CD4-positive, CD25-positive, alpha-beta regulatory T cell (primary cell): Measurements from ENCODE around the gene HSD3B7. TPM values are rescaled to one million over a fixed set of nuclear protein-coding genes. Genes with fewer than 3 reads are reported as not detected.

Experiments used
- ATAC-seq, 2 donors: fragments of 150-1000 bp; cut with Tn5 transposase; one replicate each; pipeline ENCODE4 v1.10.0; 2021; ENCODE audit warnings: low read depth in 2 of 2, moderate number of reproducible peaks in 2 of 2, moderate library complexity in 1 of 2
- DNase-seq, 3 donors: peaks; one replicate each; pipeline versions ENCODE4 v3.0.0 to v3.0.0-alpha.2; 2012 to 2022; ENCODE audit warnings: mixed read lengths in 1 of 3
- H3K27ac ChIP-seq: one replicate; pipeline ENCODE4 v1.7.0; 2013; ENCODE audit warnings: mild to moderate bottlenecking, low read length; ENCODE audit not compliant: insufficient read depth, poor library complexity, severe bottlenecking
- H3K27me3 ChIP-seq: one replicate; pipeline ENCODE4 v1.7.0; 2013; ENCODE audit warnings: low read length; ENCODE audit not compliant: control insufficient read depth, insufficient read depth
- H3K36me3 ChIP-seq: one replicate; pipeline ENCODE4 v1.7.0; 2013; ENCODE audit warnings: mild to moderate bottlenecking, low read length, moderate library complexity; ENCODE audit not compliant: control insufficient read depth, insufficient read depth
- H3K4me1 ChIP-seq: 2 replicates; pipeline ENCODE4 v1.7.0; 2013; ENCODE audit warnings: mild to moderate bottlenecking, low read length; ENCODE audit not compliant: insufficient read depth, control insufficient read depth, poor library complexity, severe bottlenecking
- H3K4me3 ChIP-seq: one replicate; pipeline ENCODE4 v1.7.0; 2013; ENCODE audit warnings: low read depth, mild to moderate bottlenecking, low read length, moderate library complexity
- H3K9me3 ChIP-seq, 2 experiments: 1 replicate in 1 of 2; 2 replicates in 1 of 2; pipeline ENCODE4 v1.7.0; 2013; ENCODE audit warnings: low read length in 2 of 2, mild to moderate bottlenecking in 1 of 2, moderate library complexity in 1 of 2; ENCODE audit not compliant: control insufficient read depth in 2 of 2
- H3K27ac Mint-ChIP-seq, 3 donors: one replicate each; pipeline ENCODE4 v1.8.0; 2020 to 2022; ENCODE audit warnings: mild to moderate bottlenecking in 3 of 3, mixed read lengths in 3 of 3, moderate library complexity in 2 of 3
- H3K27me3 Mint-ChIP-seq: one replicate; pipeline ENCODE4 v1.8.0; 2022; ENCODE audit warnings: mild to moderate bottlenecking, mixed read lengths
- H3K36me3 Mint-ChIP-seq: one replicate; pipeline ENCODE4 v1.8.0; 2020; ENCODE audit warnings: mixed read lengths
- H3K4me1 Mint-ChIP-seq, 4 donors: one replicate each; pipeline ENCODE4 v1.8.0; 2020 to 2022; ENCODE audit warnings: mixed read lengths in 4 of 4, mild to moderate bottlenecking in 1 of 4
- H3K4me3 Mint-ChIP-seq, 4 donors: one replicate each; pipeline ENCODE4 v1.8.0; 2020 to 2022; ENCODE audit warnings: mild to moderate bottlenecking in 4 of 4, mixed read lengths in 4 of 4, moderate library complexity in 3 of 4
- H3K9me3 Mint-ChIP-seq, 7 donors: one replicate each; pipeline ENCODE4 v1.8.0; 2020 to 2022; ENCODE audit warnings: mixed read lengths in 7 of 7, mild to moderate bottlenecking in 3 of 7, moderate library complexity in 2 of 7
- polyA plus RNA-seq, 4 donors: library from polyadenylated mRNA; unstranded; fragments of 300-500 nt; fragmentation: Illumina TruSeq; gene quantifications; one replicate each; pipeline ENCODE4 v1.2.3, GENCODE V29; 2021
- total RNA-seq: library from RNA; stranded (reverse); gene quantifications from one replicate; pipeline ENCODE4 v1.2.3, GENCODE V29; 2022

Gene HSD3B7
- total and polyA plus RNA-seq, 5 donors from 2014 or later, result 0.07 to 0.31 TPM; not detected in 3

DNA sequence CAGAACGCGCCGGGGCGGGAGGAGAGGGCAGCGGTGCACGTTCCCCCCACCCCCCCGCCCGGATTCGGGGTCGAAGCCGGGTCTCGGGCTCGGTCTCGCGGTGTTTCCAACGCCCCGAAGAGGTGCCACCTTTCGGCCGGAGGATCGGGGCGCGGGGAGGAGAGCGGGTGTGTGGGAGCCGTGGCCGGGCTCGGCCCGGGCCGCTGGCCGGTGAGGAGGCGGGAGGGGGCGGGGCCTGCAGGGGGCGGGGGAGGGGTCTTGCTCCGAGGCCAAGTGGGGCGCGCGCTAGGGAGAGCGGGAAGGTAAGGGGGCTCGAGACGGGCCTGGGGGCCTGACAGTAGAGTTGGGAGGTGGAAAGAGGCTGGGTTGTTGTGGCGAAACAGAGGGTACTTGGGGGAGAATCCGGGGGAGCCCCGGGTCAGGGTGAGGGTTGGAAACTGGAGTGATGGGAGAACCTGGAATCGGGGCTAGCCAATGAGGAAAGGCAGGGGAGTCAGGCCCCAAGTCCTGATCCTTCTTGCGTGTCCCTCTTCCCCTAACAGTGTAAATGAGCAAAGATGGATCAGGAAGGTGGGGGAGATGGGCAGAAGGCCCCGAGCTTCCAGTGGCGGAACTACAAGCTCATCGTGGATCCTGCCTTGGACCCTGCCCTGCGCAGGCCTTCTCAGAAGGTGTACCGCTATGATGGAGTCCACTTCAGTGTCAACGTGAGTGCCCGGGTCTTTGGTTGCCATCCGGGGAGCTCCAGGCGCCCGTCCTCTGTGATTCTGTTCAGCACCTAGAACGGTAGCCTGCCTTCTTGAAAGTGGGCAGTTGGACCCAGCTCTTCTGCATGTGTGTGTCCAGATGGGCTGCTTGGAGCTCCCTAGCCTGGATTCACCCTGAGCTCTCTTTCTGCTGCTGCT, 26.6 kb upstream of the HSD3B7 start:
- H3K4me3 Mint-ChIP-seq, result peak overlapping the region; percentile 87 to 97 (median 92)
- peak in 1 of 2 donors; percentile 4 for ATAC-seq
- no peaks in the 10 kb centered on the region for H3K27me3 ChIP-seq
- peak overlapping the region; percentile 65 for H3K4me3 ChIP-seq
- no peak for DNase-seq
- H3K27me3 Mint-ChIP-seq, result peaks cover 12% of the 10 kb centered on the region
- peaks cover 23% of the 10 kb centered on the region for H3K36me3 Mint-ChIP-seq
- H3K4me1 Mint-ChIP-seq, result peaks cover 14 to 49% (median 24%) of the 10 kb centered on the region in 4 donors
- H3K27ac Mint-ChIP-seq, result peak overlapping the region; percentile 81 to 98 (median 97)
- peaks cover 23% of the 10 kb centered on the region for H3K4me1 ChIP-seq
- H3K9me3 Mint-ChIP-seq, result no peaks in the 10 kb centered on the region
- peak overlapping the region; percentile 93 for H3K27ac ChIP-seq
- peaks cover 41% of the 10 kb centered on the region for H3K36me3 ChIP-seq
- no peaks in the 10 kb centered on the region for H3K9me3 ChIP-seq

DNA sequence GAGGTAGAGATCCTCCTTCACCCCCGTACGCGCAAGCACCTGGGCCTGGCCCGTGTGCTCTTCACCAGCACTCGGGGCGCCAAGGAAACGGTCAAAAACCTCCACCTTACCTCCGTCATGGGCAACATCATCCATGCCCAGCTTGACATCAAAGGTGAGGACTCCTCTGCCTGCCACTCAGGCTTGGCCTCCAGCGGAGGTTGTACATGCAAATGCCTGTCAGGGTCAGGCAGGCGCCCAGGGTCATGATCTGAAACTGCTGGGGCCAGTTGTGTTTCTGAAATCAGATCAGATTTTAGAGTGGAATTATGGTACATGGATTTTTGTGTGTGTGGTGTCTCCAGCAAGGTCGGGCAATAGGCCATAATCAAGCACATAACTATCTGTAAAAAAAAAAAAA, 23.6 kb upstream of the HSD3B7 start:
- H3K9me3 ChIP-seq, result no peaks in the 10 kb centered on the region
- DNase-seq (no peak), ATAC-seq (no peak)
- peak overlapping the region in 1 of 4 donors; percentile 15 for H3K4me3 Mint-ChIP-seq
- no peak overlapping the region for H3K27ac Mint-ChIP-seq
- H3K36me3 Mint-ChIP-seq, result peaks cover 31% of the 10 kb centered on the region
- peaks cover 10 to 42% (median 19%) of the 10 kb centered on the region in 4 donors for H3K4me1 Mint-ChIP-seq
- H3K27ac ChIP-seq, result no peak overlapping the region
- H3K36me3 ChIP-seq, result peaks cover 63% of the 10 kb centered on the region
- H3K9me3 Mint-ChIP-seq, result peaks cover 0 to 2% (median 0%) of the 10 kb centered on the region in 7 donors
- H3K4me1 ChIP-seq, result peaks cover 23% of the 10 kb centered on the region
- H3K4me3 ChIP-seq, result no peak overlapping the region
- H3K27me3 ChIP-seq, result no peaks in the 10 kb centered on the region
- peaks cover 12% of the 10 kb centered on the region for H3K27me3 Mint-ChIP-seq

GRCh38 chr16:30963925-30964511, 21.0 kb upstream of the HSD3B7 start:
- H3K36me3 Mint-ChIP-seq, result peaks cover 43% of the 10 kb centered on the region
- DNase-seq (no peak), ATAC-seq (no peak)
- Histone ChIP-seq H3K4me3 (no peak overlapping the region), H3K9me3 (no peaks in the 10 kb centered on the region), H3K4me1 (peaks cover 9% of the 10 kb centered on the region), H3K27me3 (no peaks in the 10 kb centered on the region), H3K27ac (no peak overlapping the region), H3K36me3 (peaks cover 77% of the 10 kb centered on the region)
- H3K4me3 Mint-ChIP-seq, result no peak overlapping the region
- peak overlapping the region in 1 of 3 donors; percentile 55 for H3K27ac Mint-ChIP-seq
- peaks cover 0 to 2% (median 0%) of the 10 kb centered on the region in 7 donors for H3K9me3 Mint-ChIP-seq
- peaks cover 10 to 27% (median 15%) of the 10 kb centered on the region in 4 donors for H3K4me1 Mint-ChIP-seq
- peaks cover 4% of the 10 kb centered on the region for H3K27me3 Mint-ChIP-seq

DNA sequence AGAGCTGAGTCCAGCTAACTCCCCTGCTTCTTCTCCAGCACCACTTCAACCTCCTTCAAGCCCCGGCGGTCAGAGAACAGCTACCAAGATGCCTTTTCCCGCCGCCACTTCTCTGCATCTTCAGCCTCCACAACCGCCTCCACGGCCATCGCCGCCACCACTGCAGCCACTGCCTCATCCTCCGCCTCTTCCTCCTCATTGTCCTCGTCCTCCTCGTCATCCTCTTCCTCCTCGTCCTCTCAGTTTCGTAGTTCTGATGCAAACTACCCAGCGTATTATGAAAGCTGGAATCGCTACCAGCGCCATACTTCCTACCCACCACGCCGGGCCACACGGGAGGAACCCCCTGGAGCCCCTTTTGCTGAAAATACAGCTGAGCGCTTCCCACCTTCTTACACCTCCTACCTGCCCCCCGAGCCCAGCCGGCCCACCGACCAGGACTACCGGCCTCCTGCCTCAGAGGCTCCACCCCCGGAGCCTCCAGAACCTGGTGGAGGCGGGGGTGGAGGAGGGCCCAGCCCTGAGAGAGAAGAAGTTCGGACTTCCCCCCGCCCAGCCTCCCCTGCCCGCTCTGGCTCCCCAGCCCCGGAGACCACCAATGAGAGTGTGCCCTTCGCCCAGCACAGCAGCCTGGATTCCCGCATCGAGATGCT, 20.3 kb upstream of the HSD3B7 start:
- H3K4me1 ChIP-seq, result peaks cover 2% of the 10 kb centered on the region
- Mint-ChIP-seq H3K27me3 (peaks cover 4% of the 10 kb centered on the region), H3K36me3 (peaks cover 41% of the 10 kb centered on the region), H3K4me1 (peaks cover 7 to 20% (median 9%) of the 10 kb centered on the region in 4 donors), H3K27ac (no peak overlapping the region), H3K4me3 (no peak overlapping the region), H3K9me3 (peaks cover 0 to 2% (median 0%) of the 10 kb centered on the region in 7 donors)
- ATAC-seq, result no peak
- H3K36me3 ChIP-seq, result peaks cover 78% of the 10 kb centered on the region
- no peaks in the 10 kb centered on the region for H3K27me3 ChIP-seq
- no peaks in the 10 kb centered on the region for H3K9me3 ChIP-seq
- H3K27ac ChIP-seq, result no peak overlapping the region
- no peak overlapping the region for H3K4me3 ChIP-seq
- DNase-seq, result no peak

DNA sequence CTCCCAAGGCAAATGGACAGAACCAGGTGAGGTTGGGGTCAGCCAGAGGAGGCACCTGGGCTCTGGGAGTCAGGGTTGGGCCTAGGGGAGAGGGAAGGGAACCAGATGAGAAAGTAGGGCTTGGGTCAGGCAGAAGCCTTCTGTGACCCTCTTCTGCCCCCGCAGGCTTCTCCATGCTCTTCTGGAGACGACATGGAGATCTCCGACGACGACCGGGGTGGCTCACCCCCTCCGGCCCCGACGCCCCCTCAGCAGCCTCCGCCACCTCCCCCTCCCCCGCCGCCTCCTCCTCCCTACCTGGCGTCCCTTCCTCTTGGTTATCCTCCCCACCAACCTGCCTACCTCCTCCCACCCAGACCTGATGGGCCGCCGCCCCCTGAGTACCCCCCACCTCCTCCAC, 19.6 kb upstream of the HSD3B7 start:
- H3K4me3 ChIP-seq, result no peak overlapping the region
- Mint-ChIP-seq H3K27ac (no peak overlapping the region), H3K9me3 (peaks cover 0 to 2% (median 0%) of the 10 kb centered on the region in 7 donors), H3K27me3 (no peaks in the 10 kb centered on the region), H3K36me3 (peaks cover 34% of the 10 kb centered on the region), H3K4me1 (peaks cover 0 to 14% (median 2%) of the 10 kb centered on the region in 4 donors), H3K4me3 (no peak overlapping the region)
- H3K4me1 ChIP-seq, result no peaks in the 10 kb centered on the region
- DNase-seq (no peak), ATAC-seq (no peak)
- H3K36me3 ChIP-seq, result peaks cover 75% of the 10 kb centered on the region
- H3K27ac ChIP-seq, result no peak overlapping the region
- no peaks in the 10 kb centered on the region for H3K9me3 ChIP-seq
- H3K27me3 ChIP-seq, result no peaks in the 10 kb centered on the region

- DNase-seq, result no peak
- no peak overlapping the region for H3K4me3 ChIP-seq
Observed at GRCh38 chr16:30966033-30966619, 18.9 kb upstream of the HSD3B7 start.

DNA sequence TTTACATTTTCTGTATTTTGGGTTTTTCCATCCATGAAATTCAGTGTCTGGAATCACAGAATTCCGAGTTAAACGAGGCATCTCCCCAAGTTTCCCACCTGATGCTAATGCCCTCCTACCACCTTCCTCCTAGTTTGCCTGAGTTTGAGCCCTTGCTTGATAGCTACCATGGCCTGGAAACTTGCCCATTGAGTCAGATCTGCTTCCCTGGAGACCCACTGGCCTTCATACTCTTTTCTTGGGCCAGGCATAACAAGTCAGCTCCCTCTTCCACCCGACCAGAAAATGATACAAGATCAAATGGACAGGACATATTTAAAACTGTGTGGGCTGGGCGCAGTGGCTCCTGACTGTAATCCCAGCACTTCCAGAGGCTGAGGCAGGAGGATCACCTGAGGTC, 17.2 kb upstream of the HSD3B7 start:
- peaks cover 46% of the 10 kb centered on the region for H3K36me3 Mint-ChIP-seq
- H3K27ac Mint-ChIP-seq, result peak overlapping the region in 1 of 3 donors; percentile 41
- no peak overlapping the region for H3K4me3 Mint-ChIP-seq
- H3K27me3 ChIP-seq, result no peaks in the 10 kb centered on the region
- peaks cover 0 to 2% (median 0%) of the 10 kb centered on the region in 7 donors for H3K9me3 Mint-ChIP-seq
- H3K4me3 ChIP-seq, result no peak overlapping the region
- H3K36me3 ChIP-seq, result peaks cover 74% of the 10 kb centered on the region
- H3K4me1 Mint-ChIP-seq, result peaks cover 0 to 11% (median 2%) of the 10 kb centered on the region in 4 donors
- no peak overlapping the region for H3K27ac ChIP-seq
- DNase-seq (no peak), ATAC-seq (no peak)
- no peaks in the 10 kb centered on the region for H3K27me3 Mint-ChIP-seq
- no peaks in the 10 kb centered on the region for H3K9me3 ChIP-seq
- H3K4me1 ChIP-seq, result no peaks in the 10 kb centered on the region

More at GRCh38 chr16:30966033-30966619, 18.9 kb upstream of the HSD3B7 start:
- H3K4me1 ChIP-seq, result no peaks in the 10 kb centered on the region
- peaks cover 75% of the 10 kb centered on the region for H3K36me3 ChIP-seq
- no peaks in the 10 kb centered on the region for H3K27me3 ChIP-seq
- no peak overlapping the region for H3K27ac ChIP-seq
- Mint-ChIP-seq H3K4me3 (no peak overlapping the region), H3K36me3 (peaks cover 40% of the 10 kb centered on the region), H3K27ac (no peak overlapping the region), H3K27me3 (no peaks in the 10 kb centered on the region), H3K9me3 (peaks cover 0 to 2% (median 0%) of the 10 kb centered on the region in 7 donors), H3K4me1 (peaks cover 0 to 13% (median 2%) of the 10 kb centered on the region in 4 donors)
- no peaks in the 10 kb centered on the region for H3K9me3 ChIP-seq
- ATAC-seq, result no peak
